Stimulated activated CD8-positive, alpha-beta memory T cell treated with anti-CD3 and anti-CD28 coated beads, Interleukin-7, amount 100 ng/mL, for 48 hours (primary cell): ENCODE results near the gene WDFY4.

ENCODE experiments used
- DNase-seq, 2 donors: peaks; one replicate each; pipeline ENCODE4 v3.0.0-alpha.2; 2020; ENCODE audit warnings: low read depth in 1 of 2; ENCODE audit errors: extremely low read depth in 1 of 2

Gene WDFY4

DNA sequence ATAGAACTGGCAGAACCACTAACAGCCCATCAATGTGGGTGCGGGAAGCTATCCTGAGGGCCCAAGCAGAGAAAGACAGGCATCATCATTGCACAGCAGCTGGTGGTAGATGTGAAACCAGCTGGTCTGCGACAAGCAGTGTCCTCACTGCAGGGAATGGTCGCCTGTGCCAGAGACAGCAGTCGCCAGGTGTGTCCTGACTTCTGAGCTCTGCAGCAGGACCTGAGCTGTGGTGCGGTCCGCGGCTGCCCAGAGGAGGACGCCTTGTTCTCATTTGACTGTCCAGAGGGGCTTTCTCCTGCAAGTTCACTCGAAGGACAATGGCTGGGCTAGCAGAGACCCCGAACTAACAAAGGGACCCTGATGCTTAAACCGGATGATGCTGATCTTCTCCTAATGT is 157.6 kb downstream of the WDFY4 start:
- DNase-seq = no peak

DNA sequence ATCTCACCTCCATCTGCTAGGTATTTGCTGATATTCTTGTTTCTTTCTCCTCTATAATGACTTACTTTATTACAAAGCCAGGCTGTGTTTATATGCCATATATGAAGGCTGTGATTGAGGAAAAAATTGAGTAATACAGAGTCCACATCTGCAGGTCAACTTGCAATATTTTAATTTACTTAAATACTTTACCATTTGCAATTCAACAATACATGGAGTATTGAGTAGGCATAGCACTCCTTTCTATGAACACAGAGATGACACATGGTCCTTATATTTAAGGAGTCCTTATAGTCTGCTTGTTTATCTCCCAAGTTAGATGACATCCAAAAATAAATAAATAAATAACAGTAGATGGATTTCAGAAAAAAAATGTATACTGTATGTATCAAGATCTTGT is 158.5 kb downstream of the WDFY4 start:
- DNase-seq = no peak

DNA sequence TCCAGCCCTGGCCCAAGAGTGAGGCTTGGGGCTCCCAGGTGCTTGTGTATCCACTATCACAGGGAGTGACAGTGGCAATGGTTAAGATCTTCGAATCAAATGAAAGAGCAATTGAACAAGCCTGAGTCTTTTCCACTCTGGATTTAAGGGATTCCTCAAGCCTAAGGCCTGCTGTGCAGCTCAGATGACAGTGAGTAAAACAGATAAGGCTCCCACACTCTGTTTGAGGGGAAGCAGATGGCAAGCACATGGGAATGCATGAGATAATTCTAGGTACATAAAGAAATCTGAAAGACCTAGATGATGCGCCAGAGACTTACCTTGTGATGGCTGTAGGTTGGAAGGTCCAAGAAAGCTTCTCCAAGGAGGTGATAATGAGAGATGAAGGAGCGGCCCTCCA is 159.9 kb downstream of the WDFY4 start:
- no peak for DNase-seq

DNA sequence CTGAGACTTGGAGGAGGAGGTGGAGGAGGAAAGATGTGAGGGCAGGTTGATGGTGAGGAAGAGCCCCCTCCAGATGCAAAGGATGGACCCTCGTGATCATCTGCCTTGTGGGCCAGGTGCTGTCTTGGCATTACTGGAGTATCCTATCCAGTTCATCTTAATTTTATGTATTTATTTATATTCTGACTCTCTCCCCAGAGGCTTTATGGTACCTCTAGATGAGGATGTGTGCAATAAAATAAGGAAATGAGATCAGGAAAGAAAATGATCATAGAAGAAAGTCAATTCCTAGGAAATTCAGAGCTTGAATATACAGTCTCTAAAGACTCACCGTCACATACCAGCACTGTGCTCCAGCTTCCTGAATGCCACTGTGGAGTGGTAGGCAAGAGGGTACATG is 160.8 kb downstream of the WDFY4 start:
- DNase-seq = no peak

DNA sequence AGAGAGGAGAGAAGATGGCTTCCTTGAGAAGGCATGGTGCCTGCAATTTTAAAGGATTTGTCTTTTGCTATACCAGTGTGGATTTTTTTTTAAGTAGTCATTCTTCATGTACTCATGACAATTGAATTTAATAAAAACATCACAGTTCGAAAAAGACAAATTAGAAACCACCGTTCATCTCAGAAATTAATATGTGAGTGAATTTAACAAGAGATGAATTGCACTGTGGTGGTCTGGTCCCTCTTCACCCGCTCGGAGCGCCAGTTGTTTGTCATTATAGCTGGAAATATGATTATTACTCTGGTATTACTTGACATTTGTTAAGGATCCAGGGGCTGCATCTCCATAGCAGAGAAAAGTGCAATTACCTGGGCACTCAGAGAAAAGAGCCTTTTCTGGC is 163.0 kb downstream of the WDFY4 start:
- DNase-seq = no peak

DNA sequence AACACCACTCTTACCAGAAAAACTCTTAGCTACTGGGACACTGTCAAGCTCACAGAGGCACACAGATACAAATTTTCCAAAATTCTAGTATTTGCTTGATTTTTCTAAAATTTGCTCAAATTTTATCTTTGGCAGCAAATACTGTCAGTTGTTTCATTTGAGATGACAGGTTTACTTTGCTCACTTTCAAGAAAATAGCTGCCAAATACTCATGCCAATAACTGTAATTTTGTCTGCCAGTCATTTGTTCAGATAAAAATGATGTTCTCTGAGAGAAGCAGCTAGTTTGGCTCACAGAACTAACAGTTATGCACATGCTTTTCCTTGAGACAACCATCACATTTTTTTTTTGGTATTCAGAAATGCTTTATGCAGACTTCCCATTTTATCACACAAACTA is 172.2 kb downstream of the WDFY4 start:
- no peak for DNase-seq

DNA sequence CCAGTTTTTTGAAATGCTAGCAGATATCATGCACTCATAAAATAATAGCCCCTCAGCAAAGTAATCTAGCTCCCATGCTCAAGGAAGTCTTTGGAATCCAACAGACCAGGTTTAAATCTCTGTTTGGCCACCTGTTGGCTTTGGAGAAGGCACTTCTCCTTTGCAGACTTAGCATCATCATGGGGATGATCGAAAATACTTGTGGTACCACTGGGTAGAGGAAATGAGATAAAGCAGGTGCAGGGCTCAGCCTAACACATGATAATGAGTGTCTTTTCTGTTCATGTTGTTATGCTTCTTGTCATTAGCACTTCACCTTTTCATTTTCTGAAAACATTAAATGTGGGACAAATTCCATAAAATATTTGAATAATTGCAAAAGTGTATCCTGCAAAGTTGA is 187.6 kb downstream of the WDFY4 start:
- DNase-seq = no peak

DNA sequence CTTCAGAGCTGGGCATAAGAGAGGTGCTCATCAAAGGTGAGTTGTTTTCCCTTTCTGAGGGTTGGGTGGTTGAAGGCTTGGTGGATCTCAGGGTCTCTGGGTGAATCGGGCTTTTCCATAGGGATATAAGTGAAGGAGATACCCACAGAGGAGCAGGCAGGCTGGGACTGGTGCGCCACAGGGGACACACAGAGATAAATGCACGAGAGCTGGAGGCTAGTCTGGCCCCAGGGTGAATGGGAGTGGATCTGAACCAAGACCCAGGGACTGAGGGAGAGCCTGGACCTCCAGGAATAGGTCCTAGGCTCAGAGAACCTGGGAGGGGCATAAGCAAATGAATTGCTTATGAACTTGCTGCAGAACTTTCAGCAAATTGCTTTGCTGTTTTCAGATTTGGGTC is 193.4 kb downstream of the WDFY4 start:
- no peak for DNase-seq

DNA sequence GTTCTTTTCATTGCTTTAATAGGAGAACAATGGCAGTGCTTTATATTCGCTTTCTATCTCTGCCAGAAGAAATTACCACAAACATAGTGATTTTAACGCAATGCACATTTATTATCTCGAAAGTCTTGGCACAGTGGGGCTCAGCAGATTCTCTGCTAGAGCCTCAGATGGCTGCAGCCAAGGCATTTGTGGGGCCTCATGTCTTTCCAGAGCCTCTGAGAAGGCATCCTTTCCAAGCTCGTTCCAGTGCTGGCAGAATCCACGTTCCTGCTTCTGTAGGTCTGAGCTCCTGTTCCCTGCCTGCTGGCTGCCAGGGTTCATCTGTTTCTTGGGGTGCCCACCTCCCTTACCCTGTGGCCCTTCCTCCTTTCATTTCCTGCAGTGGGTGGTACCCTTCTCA is 194.8 kb downstream of the WDFY4 start:
- DNase-seq = no peak

DNA sequence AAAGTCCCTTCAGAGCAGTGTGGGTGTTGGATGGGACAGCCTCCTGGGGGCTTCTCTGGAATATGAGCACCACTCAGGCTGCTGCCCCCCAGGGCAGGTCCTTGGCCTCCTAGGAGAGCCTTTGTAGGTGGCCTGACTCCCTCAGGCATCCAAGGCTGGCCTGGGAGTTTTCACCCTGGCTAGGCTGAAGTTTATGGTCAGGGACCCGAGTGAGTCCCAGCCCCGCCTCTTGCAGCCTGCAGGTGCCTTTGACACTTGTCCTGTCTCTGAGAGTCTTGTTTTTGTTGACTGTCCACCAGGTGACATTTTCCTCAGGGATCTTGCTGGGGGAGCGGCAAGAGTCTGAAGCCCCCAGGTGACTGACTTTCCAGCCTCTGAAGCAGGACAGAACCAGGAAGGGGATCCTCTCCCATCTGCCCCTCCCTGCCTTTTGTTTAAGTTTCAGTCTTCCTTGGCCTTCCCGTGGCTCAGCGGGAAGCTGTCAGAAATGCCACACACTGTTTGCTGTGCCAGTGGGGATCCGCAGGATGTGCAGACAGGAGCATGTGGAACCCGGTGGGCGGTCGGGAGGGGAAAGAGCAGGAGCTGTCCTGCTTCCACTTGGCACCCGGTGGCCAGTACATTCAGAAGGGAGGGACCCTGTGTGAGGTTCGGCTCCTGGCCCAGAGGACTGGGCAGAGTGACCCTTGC is 195.5 kb downstream of the WDFY4 start:
- DNase-seq = no peak

DNA sequence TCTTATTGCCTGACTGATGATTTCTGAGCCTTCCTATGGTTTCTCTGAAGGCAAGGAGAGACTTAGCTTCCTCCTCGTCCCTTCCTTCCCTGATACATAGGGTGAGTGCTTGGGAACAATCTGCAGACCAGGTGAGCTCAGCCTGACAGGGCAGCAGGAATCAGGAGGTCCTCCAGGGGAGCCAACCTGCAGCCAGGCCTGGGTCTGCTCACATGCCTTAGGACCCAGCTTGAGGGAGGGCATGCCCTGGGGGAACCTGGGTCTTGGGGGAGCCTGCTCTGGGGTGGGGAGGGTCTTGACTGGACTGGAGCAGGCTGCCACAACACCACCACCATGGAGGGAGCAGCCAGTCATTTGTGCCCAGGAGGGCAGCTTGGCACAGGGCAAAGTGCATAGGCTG is 197.3 kb downstream of the WDFY4 start:
- no peak for DNase-seq

DNA sequence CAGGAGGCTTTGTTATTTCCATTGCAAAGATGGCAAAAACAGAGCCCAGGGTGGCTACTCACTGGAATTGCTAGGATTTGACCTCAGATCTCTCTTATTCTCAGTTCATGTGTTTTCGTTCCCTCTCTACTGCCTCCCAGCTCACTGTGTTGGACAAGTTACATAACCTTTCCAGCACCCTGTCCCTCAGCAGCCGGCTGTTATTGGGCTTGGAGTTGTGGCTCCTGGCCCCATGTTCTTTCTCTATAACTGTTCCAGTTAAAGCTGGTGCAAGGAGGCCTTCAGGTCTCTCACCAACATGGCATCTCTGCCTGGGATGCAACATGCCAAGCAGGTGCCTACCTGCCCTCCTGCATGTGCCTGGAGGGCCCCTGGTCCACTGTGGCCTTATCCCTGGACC is 198.2 kb downstream of the WDFY4 start:
- DNase-seq = no peak

DNA sequence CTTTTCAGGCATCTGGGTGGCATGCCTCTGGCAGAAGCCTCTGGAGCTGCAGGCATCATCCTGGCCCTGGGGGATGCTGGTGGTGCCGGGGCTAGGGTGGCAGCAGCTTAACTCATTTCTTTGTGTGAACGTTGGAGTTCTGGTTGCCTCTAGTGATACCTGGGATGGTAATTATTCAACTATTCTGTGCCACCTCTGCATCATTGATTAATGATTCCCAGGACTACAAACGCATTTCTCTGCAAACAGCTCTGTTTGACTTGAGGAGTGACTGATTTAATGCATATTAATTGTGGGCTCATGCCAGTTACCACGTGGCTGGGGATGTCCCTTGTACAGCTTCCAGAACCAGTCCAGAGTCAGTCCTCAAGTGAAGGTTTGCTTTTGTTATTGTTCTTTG is 199.0 kb downstream of the WDFY4 start:
- no peak for DNase-seq

DNA sequence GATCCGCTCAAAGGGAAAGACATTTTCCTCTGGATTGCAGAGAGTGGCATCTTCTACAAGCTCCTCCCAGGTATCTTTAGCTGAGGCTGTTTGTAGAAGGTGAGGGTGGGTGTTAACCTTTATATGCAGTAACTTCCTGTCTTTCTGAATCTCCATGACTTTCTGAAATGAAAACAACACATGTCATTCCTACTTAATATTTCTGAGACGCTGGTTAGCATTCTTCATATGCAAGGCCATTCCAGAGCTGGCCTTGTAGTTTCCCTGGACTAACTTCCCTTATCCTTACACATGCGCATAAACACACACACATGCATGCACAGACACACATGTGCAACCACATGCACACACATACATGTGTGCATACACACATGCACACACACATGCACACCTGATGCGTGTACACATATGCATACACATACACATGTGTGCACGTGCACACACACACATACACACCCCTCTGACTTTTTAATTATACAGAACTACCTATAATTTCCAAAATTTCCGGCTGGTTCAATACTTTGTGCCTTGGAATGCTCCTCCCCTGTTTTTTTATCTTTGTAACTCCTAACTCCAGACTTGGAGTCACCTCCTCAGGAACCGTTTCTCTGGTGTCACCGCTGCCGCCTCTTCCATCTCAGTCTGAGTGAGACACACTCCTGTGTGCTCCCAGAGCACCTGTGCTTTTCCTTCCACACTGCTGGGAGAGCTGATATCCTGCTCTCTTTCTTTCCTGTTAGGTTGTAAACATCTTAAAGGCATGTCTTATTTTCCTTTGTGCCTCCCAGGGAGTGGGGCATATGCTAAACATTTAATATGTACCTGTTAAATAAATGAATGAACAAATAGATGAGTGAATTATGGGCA is 199.7 kb downstream of the WDFY4 start:
- no peak for DNase-seq

DNA sequence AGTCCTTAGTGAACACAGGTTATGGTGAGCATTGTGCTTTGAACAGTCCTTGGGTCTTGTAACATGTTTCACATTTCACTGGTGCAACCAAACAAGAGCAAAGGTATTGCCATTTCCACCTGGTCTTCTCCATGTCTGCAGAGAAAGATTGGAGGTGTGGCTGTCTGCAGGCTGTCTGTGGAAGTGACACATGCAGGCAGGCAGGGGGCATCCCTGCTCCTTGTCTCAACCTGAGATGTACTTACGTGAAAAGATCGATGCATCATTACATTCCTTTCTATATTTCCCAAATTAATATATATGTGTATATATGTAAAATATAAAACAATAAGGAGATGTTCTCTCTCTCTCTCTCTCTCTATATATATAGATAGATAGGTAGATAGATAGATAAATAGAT is 200.7 kb downstream of the WDFY4 start:
- DNase-seq = no peak

DNA sequence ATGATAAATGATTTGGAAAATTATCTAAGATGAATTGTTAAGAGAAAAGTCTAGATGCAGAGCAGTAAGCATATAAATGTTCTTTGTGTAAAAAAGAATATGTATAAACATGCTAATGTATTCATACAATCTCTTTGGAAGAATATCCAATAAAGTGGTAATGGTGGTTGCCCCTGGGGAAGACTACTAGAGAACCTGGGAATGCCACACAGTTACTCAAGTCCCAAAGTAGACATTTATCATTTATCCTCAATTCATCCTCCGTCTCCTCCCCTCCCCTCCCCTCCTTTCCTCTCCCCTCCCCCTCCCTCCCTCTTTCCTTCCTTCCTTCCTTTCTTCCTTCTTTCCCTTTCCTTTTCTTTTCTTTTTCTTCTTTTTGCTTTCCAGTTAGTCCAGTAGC is 203.3 kb downstream of the WDFY4 start:
- no peak for DNase-seq

DNA sequence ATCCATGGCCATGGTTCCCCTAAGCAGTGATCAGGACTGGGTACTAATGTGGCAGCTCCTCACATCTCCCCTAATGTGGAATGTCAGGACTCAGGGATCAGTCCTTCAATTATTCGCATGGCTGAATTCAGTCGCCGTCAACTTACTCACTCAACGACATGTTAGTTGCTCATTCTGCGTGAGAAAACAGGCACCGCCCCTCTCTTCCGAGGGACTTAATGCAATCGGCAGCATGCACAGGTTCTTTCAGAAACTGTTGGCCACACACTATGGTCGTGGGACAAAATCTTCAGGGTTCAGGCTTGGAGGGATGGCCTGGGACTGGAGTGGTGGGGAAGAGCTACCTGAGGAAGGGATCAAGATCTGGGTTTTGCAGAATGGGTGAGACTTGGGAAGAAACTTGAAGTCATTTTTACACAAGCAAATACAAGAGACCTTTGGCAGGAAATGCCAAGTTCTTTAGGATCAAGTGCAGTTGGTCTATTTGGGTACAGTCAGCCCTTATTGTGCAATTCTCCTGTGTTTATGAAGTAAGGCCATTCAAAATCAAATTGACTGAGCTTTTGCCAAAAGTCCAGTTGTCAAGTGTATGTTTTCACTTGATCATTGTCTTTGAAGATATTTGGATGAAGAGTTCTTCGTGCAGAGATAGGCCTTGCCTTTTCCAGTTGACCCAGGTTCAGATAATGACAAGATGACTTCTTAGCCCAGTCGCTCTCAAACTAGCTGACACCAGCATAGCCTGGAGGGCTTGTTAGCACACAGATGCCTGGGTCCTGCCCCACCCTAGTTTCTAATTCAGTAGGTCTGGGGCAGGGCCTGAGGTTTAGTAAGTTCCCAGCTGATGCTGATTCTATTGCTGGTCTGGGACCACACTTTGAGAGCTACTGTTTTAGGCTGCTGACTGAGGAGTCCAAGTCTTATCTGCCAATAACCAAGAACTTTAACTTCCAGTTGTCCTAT is 206.5 kb downstream of the WDFY4 start:
- DNase-seq = no peak

DNA sequence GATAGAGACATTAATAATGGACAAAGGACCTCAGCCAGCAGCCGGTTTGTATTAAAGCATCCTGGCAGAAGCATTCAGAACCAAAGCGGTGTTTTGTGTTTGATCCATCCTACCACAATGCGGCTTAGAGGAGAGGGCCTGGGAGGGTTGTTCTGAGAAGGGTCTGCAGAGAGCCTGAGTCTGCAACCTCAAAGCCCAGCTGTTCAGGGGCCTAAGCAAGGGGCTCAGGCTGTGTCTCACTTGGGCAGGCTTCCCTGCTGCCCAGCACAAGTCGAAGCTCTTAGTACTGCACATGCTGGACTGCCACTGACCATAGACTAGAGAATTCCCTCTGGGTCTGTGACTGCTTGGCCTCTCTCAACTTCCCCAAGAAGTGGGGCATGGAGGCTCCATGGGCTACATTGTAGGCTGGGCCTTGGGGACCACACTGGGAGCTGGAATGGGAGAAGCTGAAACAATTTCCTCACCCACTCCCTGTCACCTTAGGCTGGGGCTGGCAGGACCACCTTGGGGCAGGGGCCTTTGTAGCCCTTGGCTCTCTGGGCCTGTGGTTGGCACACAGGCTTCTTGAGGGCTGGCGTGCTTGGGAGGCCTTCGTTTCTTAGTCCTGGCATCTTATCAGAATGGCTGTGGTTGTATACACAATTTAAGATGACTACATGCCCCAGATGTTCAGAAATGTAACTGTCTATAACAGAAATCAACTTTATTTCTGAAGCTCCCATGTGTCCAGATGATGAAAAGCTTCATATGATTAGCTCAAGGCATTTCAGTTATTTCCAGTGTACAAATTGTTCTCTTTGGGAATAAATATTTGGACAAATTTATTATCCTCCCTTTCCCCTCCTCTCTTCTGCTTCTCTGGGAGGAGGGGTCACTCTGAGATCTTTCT is 210.5 kb downstream of the WDFY4 start:
- no peak for DNase-seq

DNA sequence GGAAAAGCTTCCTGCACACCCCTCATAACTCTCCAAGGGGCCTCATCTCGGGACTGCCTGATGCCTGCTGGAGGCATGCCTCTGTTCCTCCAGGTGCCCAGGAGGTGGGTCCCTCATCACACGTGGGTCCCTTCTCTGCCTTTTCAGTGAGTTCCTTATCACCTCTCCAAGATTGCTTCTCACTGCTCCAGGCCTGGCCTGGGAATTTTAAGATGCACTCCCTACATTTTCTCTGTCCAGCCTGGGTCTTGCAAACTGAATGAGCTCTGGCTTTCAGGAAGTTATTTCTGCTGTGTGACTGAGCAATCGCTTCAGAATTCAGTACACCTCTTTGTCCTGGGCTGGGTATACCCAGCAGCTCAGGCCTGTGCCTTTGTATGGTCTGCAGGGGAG is 211.1 kb downstream of the WDFY4 start:
- DNase-seq = no peak

DNA sequence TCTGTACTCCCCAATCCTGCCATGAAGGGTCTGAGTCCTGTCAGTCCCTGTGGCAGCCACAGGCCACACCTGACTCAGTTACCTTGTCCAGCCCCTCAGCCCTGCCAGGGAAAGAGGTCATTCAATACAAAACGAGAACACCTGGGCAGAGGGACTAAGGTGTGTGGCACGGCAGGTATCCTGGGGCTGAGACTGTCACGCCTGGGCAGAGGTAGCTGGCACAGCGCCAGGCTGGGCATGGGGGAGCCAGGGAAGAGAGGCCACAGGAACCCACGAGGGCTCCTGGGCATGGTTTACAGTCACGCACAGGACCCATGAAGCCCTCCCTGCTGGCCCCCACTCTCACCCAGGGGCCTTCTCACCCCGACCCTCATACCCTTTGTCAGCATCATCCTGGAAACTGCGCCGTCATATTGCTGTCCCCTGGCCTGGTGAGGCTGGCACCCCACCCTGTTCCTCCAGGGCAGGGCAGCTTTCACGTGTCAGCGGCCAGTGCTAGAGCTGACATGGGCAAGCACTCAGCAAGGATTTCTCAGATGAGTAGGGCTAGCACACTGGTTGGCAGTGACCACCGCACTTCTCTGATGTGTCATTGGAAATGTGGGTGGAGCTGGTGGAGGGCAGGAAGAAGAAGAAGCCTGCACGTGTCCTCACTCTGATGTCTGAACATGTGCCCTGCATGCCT is 212.2 kb downstream of the WDFY4 start:
- no peak for DNase-seq
